Testis (tissue), 3 donors: Measurements from ENCODE around the gene ZNF217. TPM values are rescaled to one million over a fixed set of nuclear protein-coding genes. Genes with fewer than 3 reads are reported as not detected.
"Not testable (repeated sequence)": the region's sequence is repeated elsewhere in the genome, so short reads cannot be mapped to it uniquely, and the experiment has no call there.

Source experiments
- DNase-seq: peaks from one replicate; pipeline ENCODE4 v3.0.0-alpha.2; 2019
- H3K27ac ChIP-seq, 2 donors: fragments of 200-600 bp; sonication (generic); one replicate each; pipeline ENCODE4 v1.5.1; 2019
- H3K27me3 ChIP-seq: fragments of 200-600 bp; sonication (generic); one replicate; pipeline ENCODE4 v1.5.1; 2019
- H3K36me3 ChIP-seq: fragments of 200-600 bp; sonication (generic); one replicate; pipeline ENCODE4 v1.5.1; 2017; ENCODE audit warnings: low read depth; ENCODE audit errors: missing control alignments
- H3K4me1 ChIP-seq: fragments of 200-600 bp; sonication (generic); one replicate; pipeline ENCODE4 v1.5.1; 2019
- H3K4me3 ChIP-seq, 2 donors: fragments of 200-600 bp; sonication (generic); one replicate each; pipeline ENCODE4 v1.5.1; 2017 to 2019
- H3K9me3 ChIP-seq: fragments of 200-600 bp; sonication (generic); one replicate; pipeline ENCODE4 v1.5.1; 2017
- POLR2A ChIP-seq: fragments of 450-650 bp; IDR thresholded peaks from one replicate; pipeline ENCODE4 v1.6.1; 2017; ENCODE audit warnings: antibody characterized with exemption, mild to moderate bottlenecking, moderate library complexity
- WGBS, 2 donors: methylation state at CpG; one replicate each; pipeline ENCODE4 v1.1.5; 2018; 5-methylcytosine and 5-hydroxymethylcytosine counted together
- intact Hi-C: fragments of 100-400 bp; cut with DNase I; formaldehyde crosslinking; loops from one replicate; pipeline ENCODE4 v1.15.1; 2023; ENCODE audit warnings: low total_unique reads
- polyA plus RNA-seq: library from polyadenylated mRNA; stranded (reverse); fragments of 350-450 nt; fragmentation: Illumina TruSeq; extraction: RNeasy Lipid Tissue Mini Kit (QIAGEN cat#74804); gene quantifications from one replicate; pipeline ENCODE4 v1.2.3, GENCODE V29; 2014; ENCODE audit warnings: low read depth, low replicate concordance; ENCODE audit not compliant: insufficient read depth
- total RNA-seq, 2 donors: library from RNA; depleted of rRNA; stranded (reverse); fragments of >200 nt; gene quantifications; one replicate each; pipeline ENCODE4 v1.2.3, GENCODE V29; 2016
- TF ChIP-seq, protein P1 (sequence below), 3 experiments: fragments of 450-650 bp in 2 of 3; fragments of 200-600 bp in 1 of 3; sonication (generic) in 1 of 3; IDR thresholded peaks; one replicate each; pipeline ENCODE4 v1.5.1; 2016 to 2019; ENCODE audit warnings: antibody characterized with exemption in 3 of 3, mild to moderate bottlenecking in 2 of 3, moderate library complexity in 1 of 3

ZNF217 gene
- total and polyA plus RNA-seq, 3 donors from 2014 or later: 47.3 to 61.2 (median 48.6) TPM

DNA sequence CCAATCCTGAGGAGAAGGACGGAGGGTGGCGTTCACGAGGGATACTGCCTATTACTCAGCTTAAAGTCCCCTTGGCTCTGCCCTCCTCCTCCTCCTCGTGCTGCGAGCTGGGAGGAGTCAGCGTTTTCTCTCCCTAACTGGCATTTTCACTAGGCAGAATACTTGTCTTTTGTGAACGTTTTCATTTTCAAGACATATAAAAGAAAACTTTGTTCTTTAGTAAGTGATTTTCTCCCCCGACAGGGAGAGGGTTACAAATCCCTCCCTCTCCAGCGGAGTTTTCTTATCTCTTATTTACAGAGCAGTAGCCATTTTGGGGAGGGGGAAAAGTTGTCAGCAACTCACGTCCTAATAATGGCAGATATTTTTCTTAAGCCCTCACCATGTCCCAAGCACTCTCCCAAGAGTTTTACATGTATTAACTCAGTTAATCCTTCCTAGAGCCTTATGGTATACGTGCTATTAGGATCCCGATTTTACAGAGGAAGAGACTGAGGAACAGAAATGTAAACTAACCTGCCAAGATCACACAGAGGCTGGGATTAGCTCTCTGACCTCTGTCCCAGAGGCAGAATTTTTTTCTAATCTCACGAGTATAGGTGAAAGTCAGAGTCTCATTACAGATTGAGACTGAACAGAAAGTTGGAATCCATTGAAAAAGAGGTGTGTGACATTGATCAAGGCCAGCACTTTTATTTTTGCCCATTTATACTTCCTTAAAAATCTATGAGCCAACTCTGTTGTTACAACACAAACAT lies 30.0 kb upstream of the ZNF217 start:
- Histone ChIP-seq H3K36me3 (no peaks in the 10 kb centered on the region), H3K27ac (peak overlapping the region; percentile 88 to 94), H3K4me1 (peaks cover 28% of the 10 kb centered on the region), H3K27me3 (no peaks in the 10 kb centered on the region), H3K4me3 (peak overlapping the region; percentile 33 to 57), H3K9me3 (no peaks in the 10 kb centered on the region)
- intact Hi-C loops: no loop called here
- DNase-seq: peak; percentile 86
- 0 to 1% methylated on average over 13 of the region's 13 CpGs for WGBS, 2 donors
- TF ChIP-seq POLR2A: no peak
- TF ChIP-seq, protein P1, sequence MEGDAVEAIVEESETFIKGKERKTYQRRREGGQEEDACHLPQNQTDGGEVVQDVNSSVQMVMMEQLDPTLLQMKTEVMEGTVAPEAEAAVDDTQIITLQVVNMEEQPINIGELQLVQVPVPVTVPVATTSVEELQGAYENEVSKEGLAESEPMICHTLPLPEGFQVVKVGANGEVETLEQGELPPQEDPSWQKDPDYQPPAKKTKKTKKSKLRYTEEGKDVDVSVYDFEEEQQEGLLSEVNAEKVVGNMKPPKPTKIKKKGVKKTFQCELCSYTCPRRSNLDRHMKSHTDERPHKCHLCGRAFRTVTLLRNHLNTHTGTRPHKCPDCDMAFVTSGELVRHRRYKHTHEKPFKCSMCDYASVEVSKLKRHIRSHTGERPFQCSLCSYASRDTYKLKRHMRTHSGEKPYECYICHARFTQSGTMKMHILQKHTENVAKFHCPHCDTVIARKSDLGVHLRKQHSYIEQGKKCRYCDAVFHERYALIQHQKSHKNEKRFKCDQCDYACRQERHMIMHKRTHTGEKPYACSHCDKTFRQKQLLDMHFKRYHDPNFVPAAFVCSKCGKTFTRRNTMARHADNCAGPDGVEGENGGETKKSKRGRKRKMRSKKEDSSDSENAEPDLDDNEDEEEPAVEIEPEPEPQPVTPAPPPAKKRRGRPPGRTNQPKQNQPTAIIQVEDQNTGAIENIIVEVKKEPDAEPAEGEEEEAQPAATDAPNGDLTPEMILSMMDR (IDR thresholded peaks at IDR 0.05): no peak

DNA sequence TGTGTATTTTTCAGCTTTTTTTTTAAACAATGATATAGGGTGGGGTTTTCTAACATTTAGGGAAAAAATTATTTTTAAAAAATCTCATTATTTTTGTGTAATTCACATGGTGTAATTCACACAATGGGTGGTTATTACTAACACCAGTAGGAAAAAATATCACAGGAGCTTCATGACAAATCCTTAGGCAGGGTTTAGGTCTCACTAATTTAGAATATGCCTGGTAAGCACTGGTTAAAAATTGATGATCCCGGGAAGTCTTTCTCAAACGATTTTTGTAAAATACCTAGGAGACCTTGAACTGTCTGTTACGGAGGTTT lies 29.5 kb upstream of the ZNF217 start:
- intact Hi-C loops: no loop called here
- no peak for TF ChIP-seq POLR2A
- TF ChIP-seq, protein P1 (IDR thresholded peaks at IDR 0.05): no peak

DNA sequence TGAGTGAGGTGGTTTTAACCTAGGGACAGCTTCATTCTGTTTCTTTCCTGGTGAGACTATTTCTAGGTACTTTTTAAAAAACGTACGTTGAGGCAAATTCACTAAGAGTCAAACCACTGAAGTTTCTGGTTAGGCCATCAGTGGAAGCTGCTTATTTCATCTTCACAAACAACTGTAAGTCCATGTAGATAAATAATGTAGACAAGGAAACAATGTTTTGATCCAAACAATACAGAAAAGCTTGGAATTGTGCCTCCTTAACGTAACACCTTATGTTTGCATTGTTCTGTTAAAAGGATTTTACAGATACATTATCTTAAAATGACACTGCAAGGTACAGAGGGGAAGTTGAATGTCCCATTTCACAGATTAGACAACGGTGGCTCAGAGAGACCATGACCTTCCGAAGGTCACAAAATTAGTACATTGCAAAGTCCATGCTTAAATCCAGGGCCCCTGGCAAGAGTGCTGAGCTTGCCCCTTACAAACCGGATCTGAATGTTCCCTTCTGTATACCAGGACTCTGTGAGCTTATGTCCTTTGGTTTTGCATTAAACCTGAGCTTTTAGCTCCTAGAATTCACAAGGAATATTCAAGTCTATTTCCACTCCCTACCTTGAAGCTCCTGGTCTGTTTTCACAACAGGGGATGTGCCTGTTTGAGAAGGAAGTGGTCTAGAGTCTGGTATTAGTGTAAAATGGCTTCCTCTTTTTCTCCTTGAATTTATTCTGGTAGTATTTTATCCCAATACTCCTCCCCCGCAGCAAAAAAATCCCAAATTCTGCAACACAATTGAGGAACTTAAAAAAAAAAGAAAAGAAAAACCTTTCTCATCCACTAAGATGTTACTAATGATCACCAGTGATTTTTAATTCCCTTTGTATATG lies 28.9 kb upstream of the ZNF217 start:
- peaks cover 28% of the 10 kb centered on the region for H3K4me1 ChIP-seq
- no peak overlapping the region for H3K4me3 ChIP-seq
- intact Hi-C loops: no loop called here
- peak overlapping the region; percentile 88 to 94 for H3K27ac ChIP-seq
- no peaks in the 10 kb centered on the region for H3K9me3 ChIP-seq
- H3K27me3 ChIP-seq: no peaks in the 10 kb centered on the region
- no peaks in the 10 kb centered on the region for H3K36me3 ChIP-seq
- TF ChIP-seq, protein P1 (IDR thresholded peaks at IDR 0.05): no peak
- TF ChIP-seq POLR2A: no peak
- DNase-seq: no peak
- 38 to 40% methylated on average over 7 of the region's 7 CpGs for WGBS, 2 donors

More for the DNA sequence above, 29.5 kb upstream of the ZNF217 start:
- no peak for DNase-seq
- Histone ChIP-seq H3K4me1 (peaks cover 28% of the 10 kb centered on the region), H3K27me3 (no peaks in the 10 kb centered on the region), H3K9me3 (no peaks in the 10 kb centered on the region), H3K36me3 (no peaks in the 10 kb centered on the region), H3K27ac (peak overlapping the region; percentile 88 to 94), H3K4me3 (peak overlapping the region; percentile 33 to 57)
- whole genome bisulfite sequencing, 2 donors: 2% methylated on average over 3 of the region's 3 CpGs

DNA sequence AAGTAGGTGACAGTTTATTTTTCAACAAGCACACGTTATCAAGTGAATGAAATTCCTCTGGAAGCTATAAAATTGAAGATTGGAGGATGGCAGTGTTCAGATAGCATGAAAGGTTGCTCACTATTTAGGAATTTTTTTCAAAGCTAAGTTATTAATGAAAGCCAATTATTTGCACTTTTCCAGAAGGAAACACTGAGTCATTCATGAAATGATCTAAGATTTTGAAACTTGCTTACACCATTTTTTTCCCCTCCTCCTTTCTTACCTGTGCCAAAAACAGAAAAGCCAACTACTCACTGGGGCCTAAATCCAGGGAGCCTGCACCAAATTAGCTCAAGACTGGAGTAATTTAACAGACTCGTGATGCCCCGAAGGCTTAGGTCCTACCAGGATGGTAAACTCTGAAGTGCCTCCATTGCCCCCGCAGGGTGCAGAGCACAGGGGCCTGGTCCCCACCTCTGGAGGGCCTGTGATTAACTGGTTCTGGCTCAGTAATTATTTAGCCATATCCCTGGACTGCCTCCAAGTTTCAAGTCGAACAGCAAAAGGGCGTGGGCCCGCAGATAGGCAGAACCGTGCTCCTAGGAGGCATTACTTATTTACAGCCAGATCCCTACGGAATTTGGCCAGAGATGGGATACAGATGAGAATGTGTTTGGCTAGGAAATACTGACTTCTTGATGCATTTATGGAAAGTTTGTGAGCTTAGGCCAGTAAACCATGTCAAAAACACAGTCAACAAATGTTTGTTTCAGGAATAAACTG lies 28.0 kb upstream of the ZNF217 start:
- WGBS, 2 donors: 15 to 34% methylated on average over 9 of the region's 9 CpGs
- Histone ChIP-seq H3K27me3 (no peaks in the 10 kb centered on the region), H3K36me3 (no peaks in the 10 kb centered on the region), H3K4me3 (no peak overlapping the region), H3K4me1 (peaks cover 28% of the 10 kb centered on the region), H3K9me3 (no peaks in the 10 kb centered on the region), H3K27ac (peak overlapping the region; percentile 88 to 94)
- TF ChIP-seq POLR2A: no peak
- TF ChIP-seq, protein P1 (IDR thresholded peaks at IDR 0.05): no peak
- peak; percentile 45 for DNase-seq
- intact Hi-C loops: no loop called here

DNA sequence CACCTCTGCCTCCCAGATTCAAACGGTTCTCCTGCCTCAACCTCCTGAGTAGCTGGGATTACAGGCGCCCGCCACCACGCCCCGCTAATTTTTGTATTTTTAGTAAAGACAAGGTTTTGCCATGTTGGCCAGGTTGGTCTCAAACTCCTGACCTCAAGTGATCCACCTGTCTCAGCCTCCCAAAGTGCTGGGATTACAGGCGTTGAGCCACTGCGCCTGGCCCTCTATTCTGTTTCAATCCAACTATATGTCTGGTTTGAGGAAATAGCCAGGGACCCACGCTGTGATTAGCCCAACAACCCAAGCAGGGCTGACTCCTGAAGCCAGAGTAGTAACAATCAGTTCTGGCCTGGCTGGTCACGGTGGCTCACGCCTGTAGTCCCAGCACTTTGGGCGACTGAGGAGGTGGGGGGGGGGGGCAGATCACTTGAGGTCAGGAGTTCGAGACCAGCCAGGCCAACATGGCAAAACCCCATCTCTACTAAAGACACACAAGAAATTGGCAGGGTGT lies 24.9 kb upstream of the ZNF217 start:
- H3K36me3 ChIP-seq, H3K27me3 ChIP-seq, intact Hi-C loops, H3K9me3 ChIP-seq, H3K4me3 ChIP-seq, DNase-seq, H3K27ac ChIP-seq: not testable (repeated sequence)
- peaks cover 28% of the 10 kb centered on the region for H3K4me1 ChIP-seq
- WGBS, 2 donors: 93% methylated on average over 10 to 12 of the region's 12 CpGs
